ENCODE results near the gene PER1. TPM values are rescaled to one million over a fixed set of nuclear protein-coding genes. Genes with fewer than 3 reads are reported as not detected.

PER1 gene
- total and polyA plus RNA-seq, 4 donors: 25.4 to 61.1 (median 28.7) TPM

- Histone ChIP-seq H3K4me1 (ENCODE audit: control insufficient read depth, insufficient read depth, low read length) (peaks cover 46% of the 10 kb centered on the region), H3K36me3 (ENCODE audit: control insufficient read depth, insufficient read depth, low read length) (peaks cover 62% of the 10 kb centered on the region), H3K4me3 (ENCODE audit: low read depth, low read length) (no peak overlapping the region), H3K27ac (ENCODE audit: low read depth, low read length) (no peak overlapping the region), H3K27me3 (ENCODE audit: control insufficient read depth, insufficient read depth, low read length) (no peaks in the 10 kb centered on the region), H3K9me3 (ENCODE audit: control insufficient read depth, insufficient read depth, low read length) (no peaks in the 10 kb centered on the region)
- DNase-seq (ENCODE audit: low read depth in 4 of 6, low spot score in 6 of 6): no peak
- 96% methylated on average over 29 of the region's 29 CpGs for WGBS (ENCODE audit: insufficient coverage)
Observed at GRCh38 chr17:8149419-8150193, 2.6 kb downstream of the PER1 start.

GRCh38 chr17:8148560-8148959 lies 3.6 kb downstream of the PER1 start:
- DNase-seq (ENCODE audit: low read depth in 4 of 6, low spot score in 6 of 6): no peak
- Histone ChIP-seq H3K9me3 (ENCODE audit: control insufficient read depth, insufficient read depth, low read length) (no peaks in the 10 kb centered on the region), H3K27ac (ENCODE audit: low read depth, low read length) (no peak overlapping the region), H3K36me3 (ENCODE audit: control insufficient read depth, insufficient read depth, low read length) (peaks cover 73% of the 10 kb centered on the region), H3K4me1 (ENCODE audit: control insufficient read depth, insufficient read depth, low read length) (peaks cover 36% of the 10 kb centered on the region), H3K4me3 (ENCODE audit: low read depth, low read length) (no peak overlapping the region), H3K27me3 (ENCODE audit: control insufficient read depth, insufficient read depth, low read length) (no peaks in the 10 kb centered on the region)
- WGBS (ENCODE audit: insufficient coverage): 96% methylated on average over 7 of the region's 13 CpGs

GRCh38 chr17:8147805-8148404 lies 4.3 kb downstream of the PER1 start:
- 95% methylated on average over 10 of the region's 13 CpGs for WGBS (ENCODE audit: insufficient coverage)
- Histone ChIP-seq H3K4me1 (ENCODE audit: control insufficient read depth, insufficient read depth, low read length) (peaks cover 29% of the 10 kb centered on the region), H3K4me3 (ENCODE audit: low read depth, low read length) (no peak overlapping the region), H3K36me3 (ENCODE audit: control insufficient read depth, insufficient read depth, low read length) (peaks cover 79% of the 10 kb centered on the region), H3K27me3 (ENCODE audit: control insufficient read depth, insufficient read depth, low read length) (no peaks in the 10 kb centered on the region), H3K27ac (ENCODE audit: low read depth, low read length) (no peak overlapping the region), H3K9me3 (ENCODE audit: control insufficient read depth, insufficient read depth, low read length) (no peaks in the 10 kb centered on the region)
- no peak for DNase-seq (ENCODE audit: low read depth in 4 of 6, low spot score in 6 of 6)

GRCh38 chr17:8147141-8147804 lies 4.9 kb downstream of the PER1 start:
- Histone ChIP-seq H3K4me1 (ENCODE audit: control insufficient read depth, insufficient read depth, low read length) (peaks cover 23% of the 10 kb centered on the region), H3K36me3 (ENCODE audit: control insufficient read depth, insufficient read depth, low read length) (peaks cover 86% of the 10 kb centered on the region), H3K4me3 (ENCODE audit: low read depth, low read length) (no peak overlapping the region), H3K27ac (ENCODE audit: low read depth, low read length) (no peak overlapping the region), H3K27me3 (ENCODE audit: control insufficient read depth, insufficient read depth, low read length) (no peaks in the 10 kb centered on the region), H3K9me3 (ENCODE audit: control insufficient read depth, insufficient read depth, low read length) (no peaks in the 10 kb centered on the region)
- no peak for DNase-seq (ENCODE audit: low read depth in 4 of 6, low spot score in 6 of 6)
- 91% methylated on average over 23 of the region's 26 CpGs for WGBS (ENCODE audit: insufficient coverage)

- peaks cover 93% of the 10 kb centered on the region for H3K36me3 ChIP-seq (ENCODE audit: control insufficient read depth, insufficient read depth, low read length)
- H3K4me3 ChIP-seq (ENCODE audit: low read depth, low read length): no peak overlapping the region
- H3K27ac ChIP-seq (ENCODE audit: low read depth, low read length): no peak overlapping the region
- DNase-seq (ENCODE audit: low read depth in 4 of 6, low spot score in 6 of 6): no peak
- WGBS (ENCODE audit: insufficient coverage): 96% methylated on average over 11 of the region's 14 CpGs
- peaks cover 16% of the 10 kb centered on the region for H3K4me1 ChIP-seq (ENCODE audit: control insufficient read depth, insufficient read depth, low read length)
- H3K27me3 ChIP-seq (ENCODE audit: control insufficient read depth, insufficient read depth, low read length): no peaks in the 10 kb centered on the region
- no peaks in the 10 kb centered on the region for H3K9me3 ChIP-seq (ENCODE audit: control insufficient read depth, insufficient read depth, low read length)
Observed at GRCh38 chr17:8146381-8147140, 5.6 kb downstream of the PER1 start.

GRCh38 chr17:8145811-8146210 lies 6.4 kb downstream of the PER1 start:
- Histone ChIP-seq H3K4me1 (ENCODE audit: control insufficient read depth, insufficient read depth, low read length) (peaks cover 9% of the 10 kb centered on the region), H3K27ac (ENCODE audit: low read depth, low read length) (no peak overlapping the region), H3K27me3 (ENCODE audit: control insufficient read depth, insufficient read depth, low read length) (no peaks in the 10 kb centered on the region), H3K9me3 (ENCODE audit: control insufficient read depth, insufficient read depth, low read length) (no peaks in the 10 kb centered on the region), H3K36me3 (ENCODE audit: control insufficient read depth, insufficient read depth, low read length) (peaks cover 100% of the 10 kb centered on the region), H3K4me3 (ENCODE audit: low read depth, low read length) (no peak overlapping the region)
- WGBS (ENCODE audit: insufficient coverage): 92% methylated on average over 2 of the region's 12 CpGs
- no peak for DNase-seq (ENCODE audit: low read depth in 4 of 6, low spot score in 6 of 6)

GRCh38 chr17:8144401-8145231 lies 7.6 kb downstream of the PER1 start:
- Histone ChIP-seq H3K36me3 (ENCODE audit: control insufficient read depth, insufficient read depth, low read length) (peaks cover 100% of the 10 kb centered on the region), H3K27ac (ENCODE audit: low read depth, low read length) (no peak overlapping the region), H3K9me3 (ENCODE audit: control insufficient read depth, insufficient read depth, low read length) (no peaks in the 10 kb centered on the region), H3K4me3 (ENCODE audit: low read depth, low read length) (no peak overlapping the region), H3K27me3 (ENCODE audit: control insufficient read depth, insufficient read depth, low read length) (no peaks in the 10 kb centered on the region), H3K4me1 (ENCODE audit: control insufficient read depth, insufficient read depth, low read length) (no peaks in the 10 kb centered on the region)
- 94% methylated on average over 11 of the region's 15 CpGs for WGBS (ENCODE audit: insufficient coverage)
- no peak for DNase-seq (ENCODE audit: low read depth in 4 of 6, low spot score in 6 of 6)

- H3K27me3 ChIP-seq (ENCODE audit: control insufficient read depth, insufficient read depth, low read length): no peaks in the 10 kb centered on the region
- H3K36me3 ChIP-seq (ENCODE audit: control insufficient read depth, insufficient read depth, low read length): peaks cover 94% of the 10 kb centered on the region
- DNase-seq (ENCODE audit: low read depth in 4 of 6, low spot score in 6 of 6): no peak
- no peaks in the 10 kb centered on the region for H3K9me3 ChIP-seq (ENCODE audit: control insufficient read depth, insufficient read depth, low read length)
- H3K27ac ChIP-seq (ENCODE audit: low read depth, low read length): no peak overlapping the region
- 93% methylated on average over 19 of the region's 22 CpGs for WGBS (ENCODE audit: insufficient coverage)
- peaks cover 3% of the 10 kb centered on the region for H3K4me1 ChIP-seq (ENCODE audit: control insufficient read depth, insufficient read depth, low read length)
- no peak overlapping the region for H3K4me3 ChIP-seq (ENCODE audit: low read depth, low read length)
Observed at GRCh38 chr17:8143581-8144400, 8.4 kb downstream of the PER1 start.
